ENCODE results near the gene NEURL1.

Gene NEURL1

DNA sequence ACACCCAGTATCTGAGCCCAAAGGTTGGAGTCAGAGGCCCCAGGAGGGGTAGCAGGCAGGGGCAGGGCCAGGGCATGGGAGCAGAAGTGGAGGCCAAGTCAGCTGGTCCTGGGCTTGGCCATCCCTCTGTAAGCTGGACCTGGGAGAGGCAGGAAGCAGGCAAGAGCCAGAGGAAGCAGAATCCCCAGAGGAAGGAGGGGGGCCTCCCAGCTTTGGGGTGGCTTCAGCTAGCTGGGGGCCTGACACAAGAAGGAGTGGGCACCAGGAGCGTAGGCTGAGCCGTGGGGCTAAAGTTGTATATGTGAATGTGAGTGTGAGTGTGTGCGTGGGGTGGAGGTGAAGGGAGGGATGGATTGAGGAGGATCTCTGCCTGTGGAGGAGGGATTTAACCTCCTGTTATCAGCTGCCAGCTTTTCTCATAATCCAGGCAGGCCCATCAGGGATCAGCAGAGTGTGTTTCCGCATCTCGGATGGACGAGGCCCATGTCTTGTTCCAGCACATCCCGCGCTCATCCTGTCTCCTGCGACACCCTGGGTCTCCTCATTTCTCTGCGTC lies 54.0 kb downstream of the NEURL1 start:
- DNase-seq (ENCODE audit: low read depth), result no peak

DNA sequence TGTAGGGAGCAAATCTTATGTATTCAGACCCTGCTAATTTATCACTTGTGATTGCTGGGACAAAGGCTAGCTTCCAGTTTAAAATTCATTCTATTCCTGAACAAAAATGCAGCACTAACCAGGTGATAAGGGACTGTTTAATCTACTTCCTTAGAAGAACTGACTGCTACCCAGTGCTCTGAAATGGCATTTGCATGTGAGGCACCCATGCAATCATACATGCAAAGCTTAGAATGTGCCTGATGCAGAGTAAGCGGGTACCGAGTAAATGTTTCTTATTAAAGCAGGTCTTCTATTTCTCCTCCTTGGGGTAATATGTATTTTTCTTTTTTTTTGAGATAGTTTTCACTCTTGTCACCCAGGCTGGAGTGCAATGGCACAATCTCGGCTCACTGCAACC lies 54.5 kb downstream of the NEURL1 start:
- no peak for DNase-seq (ENCODE audit: low read depth)

DNA sequence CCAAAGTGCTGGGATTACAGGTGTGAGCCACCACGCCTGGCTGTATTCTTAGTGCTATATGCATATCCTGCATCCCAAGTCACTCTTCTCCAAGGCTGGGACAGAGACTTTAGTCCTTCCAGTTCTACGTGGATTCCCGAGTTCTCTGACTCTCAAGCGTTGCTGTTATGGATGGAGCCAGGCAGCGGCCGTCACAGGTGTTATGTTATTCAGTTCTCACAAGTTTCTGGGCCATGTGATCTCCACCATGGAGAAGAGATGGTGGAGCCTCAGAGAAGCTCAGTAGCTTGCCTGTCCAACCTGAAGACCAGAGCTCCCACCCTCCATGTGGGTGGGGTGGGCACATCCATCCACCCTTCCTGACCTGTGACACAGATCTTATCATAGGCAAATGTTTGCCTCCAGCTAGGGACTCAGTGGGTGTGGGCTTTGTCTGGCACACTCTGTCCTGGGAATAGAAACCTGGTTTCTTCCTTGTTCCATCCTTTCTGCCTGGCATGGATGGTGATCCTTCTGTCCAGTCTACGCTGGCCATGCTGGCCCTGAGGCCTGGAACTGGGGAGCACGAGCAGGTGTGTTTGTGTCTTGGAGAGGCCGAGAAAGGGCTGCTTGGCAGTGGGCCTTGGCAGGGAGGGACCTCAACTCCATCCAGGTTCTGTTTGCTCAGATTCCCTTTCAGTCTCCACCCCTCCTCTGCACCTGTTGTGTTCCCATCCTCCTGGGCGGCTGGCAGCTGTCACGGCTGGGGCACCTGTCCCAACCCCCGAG lies 55.3 kb downstream of the NEURL1 start:
- no peak for DNase-seq (ENCODE audit: low read depth)

DNA sequence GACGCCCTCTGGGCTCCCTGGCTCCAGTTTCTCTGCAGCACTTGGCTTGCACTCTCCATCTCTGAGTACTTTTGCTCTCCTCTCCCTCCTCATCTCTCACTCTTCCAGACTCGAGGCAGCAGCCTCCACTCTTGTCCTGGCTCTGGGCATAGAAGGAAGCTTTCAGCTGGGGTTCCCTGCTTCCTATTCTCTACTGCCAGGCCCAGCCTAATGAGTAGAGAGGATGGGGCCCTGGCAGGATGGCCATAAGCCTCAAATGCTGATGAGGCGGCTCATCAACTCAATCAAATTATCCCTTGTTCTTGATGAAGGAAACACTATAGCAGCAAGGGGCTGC lies 55.8 kb downstream of the NEURL1 start:
- DNase-seq (ENCODE audit: low read depth), result no peak

DNA sequence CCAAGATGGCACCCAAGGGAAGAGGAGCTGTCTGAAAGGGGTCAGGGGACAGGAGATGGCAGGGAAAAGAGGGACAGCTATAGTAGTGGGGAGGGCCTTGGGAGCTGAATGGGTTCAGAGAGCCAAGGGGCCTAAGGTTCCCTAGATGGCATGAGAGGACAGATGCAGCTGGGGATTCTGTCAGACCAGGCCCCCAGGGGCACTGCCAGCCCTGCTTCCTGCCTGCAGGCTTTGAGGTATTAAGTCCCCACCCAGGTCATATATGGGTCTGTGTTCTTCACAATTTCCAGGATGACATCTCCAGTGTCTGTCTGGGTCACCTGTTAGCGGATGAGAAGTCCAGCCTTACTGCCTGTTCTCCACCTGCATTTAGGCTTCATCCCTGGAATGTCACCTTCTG lies 56.7 kb downstream of the NEURL1 start:
- DNase-seq (ENCODE audit: low read depth), result no peak

DNA sequence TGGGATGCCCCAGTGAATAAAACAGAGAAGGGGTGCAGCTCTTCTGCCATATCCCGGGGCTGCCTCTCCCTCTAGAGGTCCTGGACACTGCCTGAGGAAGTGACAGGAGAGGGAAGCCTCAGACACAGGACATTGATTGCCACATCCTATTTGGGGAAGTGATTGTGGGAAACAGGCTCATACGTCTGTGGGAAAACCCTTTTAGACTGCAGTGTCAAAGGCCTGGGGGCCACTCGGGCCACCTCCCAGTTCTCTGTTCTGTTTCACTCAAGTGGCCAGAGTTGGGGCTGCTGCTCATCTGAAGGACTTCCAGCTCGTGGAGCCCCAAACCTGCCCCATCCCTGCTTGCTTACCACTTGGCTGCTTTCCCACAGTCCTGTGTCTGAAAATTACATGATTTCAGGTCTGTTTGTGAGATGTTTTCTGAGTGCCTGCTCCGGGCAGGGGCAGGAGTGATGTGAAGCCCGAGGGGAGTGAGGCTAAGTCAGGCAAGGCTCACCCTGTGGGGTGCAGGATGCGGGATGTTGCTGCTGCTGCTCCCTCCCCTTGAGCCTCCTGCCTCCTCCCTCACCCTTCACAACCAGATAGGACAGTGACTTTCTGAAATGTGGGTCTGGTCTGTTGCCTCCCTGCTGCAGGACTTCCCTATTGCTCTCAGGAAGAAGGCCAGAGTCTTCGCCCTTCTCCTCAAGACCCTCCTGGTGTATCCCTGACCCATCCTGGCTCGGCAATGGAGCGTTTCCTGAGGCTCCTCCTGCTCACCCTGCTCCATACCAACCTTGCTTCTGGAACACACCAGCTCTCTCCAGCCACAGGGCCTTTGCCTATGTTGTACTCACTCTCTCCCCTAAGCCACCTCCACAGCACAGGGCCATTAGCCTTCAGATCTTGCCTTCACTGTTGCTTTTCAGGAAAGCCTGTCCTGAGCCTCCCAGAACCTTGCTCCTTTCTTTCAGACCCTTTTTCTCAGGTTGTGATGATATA lies 58.4 kb downstream of the NEURL1 start:
- DNase-seq (ENCODE audit: low read depth), result no peak

DNA sequence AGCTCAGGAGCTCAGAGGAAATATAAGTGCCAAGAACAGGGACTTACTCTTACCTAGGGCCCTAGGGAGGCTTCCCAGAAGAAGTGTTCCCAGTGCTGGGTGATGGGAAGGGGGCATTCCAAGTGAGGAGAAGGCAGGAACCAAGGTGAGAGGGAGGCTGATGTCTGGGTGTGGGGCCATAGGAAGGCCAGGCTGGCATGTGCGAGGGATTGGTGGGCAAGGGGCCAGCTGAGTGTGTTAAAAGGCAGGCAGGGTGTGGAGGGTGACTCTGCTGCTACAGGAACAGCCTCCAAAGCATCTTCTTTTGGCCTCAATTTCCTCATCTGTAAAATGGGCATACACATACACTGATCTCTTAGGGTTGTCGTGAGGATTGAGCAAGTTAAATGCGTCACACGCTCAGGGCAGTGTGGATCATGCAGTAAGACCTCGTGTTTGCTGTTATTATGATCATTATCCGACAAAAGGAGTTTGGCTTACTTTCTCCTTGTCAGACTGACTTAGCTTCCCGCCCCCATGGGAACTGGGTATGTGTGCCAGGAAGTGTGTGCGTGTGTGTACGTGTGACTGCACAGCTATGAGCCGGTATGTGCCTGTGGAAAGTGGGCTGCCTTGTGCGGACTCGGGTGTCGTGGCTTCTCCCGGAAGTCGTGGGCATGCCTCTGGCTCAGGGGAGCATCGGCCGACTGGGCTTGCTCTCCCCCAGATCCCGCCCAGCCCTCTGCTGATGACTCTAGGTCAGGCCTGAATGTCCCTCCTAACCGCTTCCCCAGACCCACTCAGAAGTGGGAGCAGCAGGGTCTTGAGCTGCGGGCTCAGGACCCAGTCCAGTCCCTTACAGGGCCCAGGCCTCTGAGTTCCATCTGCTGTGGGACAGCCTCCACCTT lies 59.6 kb downstream of the NEURL1 start:
- DNase-seq (ENCODE audit: low read depth), result no peak

DNA sequence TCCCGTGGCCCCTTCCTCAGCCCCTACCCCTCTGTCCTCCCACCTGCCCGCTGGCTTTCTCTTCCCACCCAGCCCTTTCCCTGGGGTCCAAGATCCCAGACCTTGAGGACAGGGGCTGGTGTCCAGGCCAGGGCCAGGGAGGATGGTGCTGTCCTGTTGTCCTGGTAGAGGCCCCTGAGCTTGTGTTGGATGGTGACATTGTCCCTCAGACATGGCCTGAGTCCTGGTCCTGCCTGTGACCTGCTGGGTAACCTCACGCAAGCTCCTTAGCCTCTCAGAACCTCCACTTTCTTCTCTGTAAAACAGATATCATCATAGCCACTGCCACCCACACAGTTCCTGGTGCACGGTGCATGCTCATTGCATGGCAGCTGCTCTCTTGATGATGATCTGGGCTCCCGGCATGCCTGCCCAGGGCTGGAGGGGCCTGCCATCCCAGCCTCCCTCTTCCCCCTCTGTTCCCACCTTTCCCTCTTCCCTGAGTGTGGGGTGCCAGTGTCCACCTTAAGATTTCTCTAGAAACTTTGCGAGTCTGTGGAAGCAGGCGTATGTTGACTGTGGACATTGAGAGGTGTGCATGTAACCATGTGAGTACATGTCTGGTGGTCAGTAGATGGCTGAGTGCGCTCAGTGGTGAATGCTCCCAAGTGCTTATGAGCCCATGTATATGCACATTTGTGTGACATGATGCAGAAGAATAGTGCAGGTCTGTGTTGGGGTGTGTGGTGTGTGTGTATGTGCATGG lies 60.4 kb downstream of the NEURL1 start:
- DNase-seq (ENCODE audit: low read depth), result no peak

DNA sequence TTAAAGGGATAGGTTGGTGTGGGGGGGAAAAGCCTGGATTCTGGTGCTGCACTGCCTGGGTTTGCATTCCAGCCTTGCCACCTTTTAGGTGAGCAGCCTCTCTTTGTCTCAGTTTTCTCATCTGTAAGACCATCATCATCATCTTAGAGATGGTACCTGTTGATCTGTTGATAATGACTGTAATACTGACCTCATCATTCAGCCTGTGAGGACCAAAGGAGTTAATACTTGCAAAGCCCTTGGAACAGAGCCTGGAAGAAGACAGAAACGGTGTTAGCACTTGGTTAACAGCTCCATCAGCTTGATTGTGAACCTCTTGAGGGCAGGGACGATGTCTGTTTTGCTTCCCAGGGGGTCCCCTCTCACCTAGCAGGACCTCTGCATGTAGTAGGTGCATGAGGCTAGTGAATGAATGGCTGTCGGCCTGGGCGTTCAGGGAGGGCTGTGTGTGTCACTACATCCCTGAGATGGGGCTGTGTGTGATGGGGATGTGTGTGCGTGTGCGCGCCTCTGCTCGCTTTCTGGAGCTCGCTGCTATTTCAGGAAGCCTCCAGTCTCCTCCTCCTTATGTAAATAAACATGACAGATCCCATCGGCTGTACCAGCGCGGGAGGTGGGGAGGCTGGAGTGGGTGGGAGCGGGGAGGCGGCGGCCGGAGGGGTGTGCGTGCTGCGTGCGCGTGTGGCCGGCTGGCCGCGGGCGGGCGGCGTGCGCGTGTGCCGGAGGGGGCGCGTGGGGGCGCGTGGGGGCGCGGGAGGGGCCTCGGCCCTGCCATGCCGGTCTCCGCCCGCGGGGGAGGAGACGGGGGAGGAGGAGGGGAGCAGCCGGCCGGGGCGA lies 61.2 kb downstream of the NEURL1 start:
- DNase-seq (ENCODE audit: low read depth), result no peak

DNA sequence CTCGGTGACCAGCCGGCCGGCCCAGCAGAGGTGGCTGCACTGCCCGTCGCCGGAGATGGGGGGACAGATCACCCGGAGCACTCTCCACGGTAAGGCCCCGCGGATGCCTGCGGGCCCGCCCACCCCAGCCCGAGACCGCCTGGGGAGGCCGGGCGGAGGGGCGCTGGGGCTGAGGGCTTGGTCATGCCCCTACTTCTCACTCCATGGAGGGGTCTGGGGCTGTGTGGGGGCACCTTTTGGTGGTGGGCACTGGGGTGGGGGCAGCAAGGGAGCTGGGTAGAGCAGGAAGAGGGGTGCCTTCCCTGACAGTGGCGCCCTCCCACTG lies 61.8 kb downstream of the NEURL1 start:
- DNase-seq (ENCODE audit: low read depth), result no peak

DNA sequence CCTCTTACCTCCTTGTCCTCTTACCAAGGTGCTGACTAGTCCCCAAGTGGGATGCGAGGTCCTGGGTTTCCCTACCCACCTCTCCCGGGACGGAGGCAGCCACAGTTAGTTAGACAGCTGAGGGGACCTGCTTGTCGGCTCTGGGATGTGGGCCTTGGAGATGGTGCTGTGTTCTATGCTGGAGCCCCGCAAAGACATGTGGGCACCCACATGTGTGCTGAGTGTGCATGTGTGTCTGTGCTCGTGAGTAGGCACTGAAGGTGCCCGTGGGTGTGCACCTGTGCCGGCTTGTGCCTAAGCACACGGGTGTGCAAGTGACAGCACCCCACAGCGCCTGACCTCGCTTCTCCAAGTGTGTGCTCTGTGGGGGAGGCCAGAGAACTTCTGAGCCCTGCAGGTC lies 62.2 kb downstream of the NEURL1 start:
- no peak for DNase-seq (ENCODE audit: low read depth)

DNA sequence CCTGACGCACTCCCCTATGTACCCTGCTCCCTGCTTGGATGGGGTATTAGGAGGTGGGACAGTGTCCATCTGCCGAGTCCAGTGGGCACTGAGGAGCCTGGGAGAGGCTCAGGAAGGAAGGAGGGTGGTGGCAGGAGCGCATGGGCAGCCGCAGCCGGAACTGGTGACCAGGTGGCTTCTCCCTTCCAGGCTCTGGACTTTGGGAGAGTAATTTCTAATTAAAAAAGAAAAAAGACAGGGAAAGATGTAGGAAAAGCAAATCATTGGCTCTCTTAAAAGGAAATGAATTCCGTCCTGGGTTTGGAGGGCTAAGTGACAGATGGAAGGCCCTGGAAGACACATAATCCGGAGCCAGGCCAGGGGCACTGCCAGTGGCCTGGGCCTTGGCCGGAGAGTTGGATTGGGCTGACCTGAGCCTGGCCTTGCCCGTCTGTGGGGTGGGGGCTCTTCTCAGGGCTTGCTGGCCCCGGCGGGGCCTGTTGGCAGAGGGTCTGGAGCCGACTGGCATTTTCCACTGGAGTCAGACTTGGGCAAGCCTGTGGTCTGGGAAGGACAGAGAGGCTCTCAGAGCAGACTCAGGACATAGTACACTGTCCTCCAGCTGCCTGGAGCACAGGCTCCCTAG lies 63.0 kb downstream of the NEURL1 start:
- DNase-seq (ENCODE audit: low read depth), result no peak

DNA sequence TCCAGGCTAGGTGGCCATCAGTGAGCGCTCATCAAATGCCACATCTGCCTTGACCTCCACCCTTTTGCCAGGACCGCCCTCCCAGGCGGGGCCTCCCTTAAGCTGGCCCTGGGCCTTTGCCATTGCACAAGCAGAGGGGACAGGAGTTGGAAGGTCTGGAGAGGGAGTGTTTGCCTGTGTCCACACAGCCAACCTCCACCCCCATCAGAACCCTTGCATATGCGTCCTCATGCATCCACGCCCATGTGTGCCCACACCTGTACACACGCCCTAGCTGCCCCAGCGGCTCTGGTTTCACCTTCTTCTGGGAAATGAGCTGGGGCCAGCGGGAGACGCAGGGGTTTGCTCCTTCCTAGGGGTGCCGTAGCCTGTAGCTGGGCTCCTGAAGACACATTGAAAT lies 64.0 kb downstream of the NEURL1 start:
- DNase-seq (ENCODE audit: low read depth), result no peak

DNA sequence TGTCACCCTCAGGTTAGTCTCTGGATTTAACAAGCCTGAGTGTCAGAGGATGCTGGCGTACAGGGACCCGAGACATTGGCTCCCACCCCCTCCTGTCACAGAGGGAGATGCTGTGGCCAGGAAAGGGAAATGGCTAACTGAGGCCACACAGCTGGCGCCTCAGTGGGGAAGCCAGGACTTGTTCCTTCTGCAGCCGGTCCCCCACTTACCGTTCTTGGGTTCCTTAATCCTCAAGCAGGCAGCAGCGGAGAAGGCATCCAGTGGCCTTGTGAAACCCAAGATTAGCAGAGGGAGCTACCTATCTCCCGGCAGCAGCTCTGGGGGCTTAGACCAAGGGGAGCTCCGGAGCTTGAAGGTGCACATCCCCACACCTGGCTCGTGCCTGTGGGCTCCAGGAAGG lies 65.4 kb downstream of the NEURL1 start:
- no peak for DNase-seq (ENCODE audit: low read depth)

DNA sequence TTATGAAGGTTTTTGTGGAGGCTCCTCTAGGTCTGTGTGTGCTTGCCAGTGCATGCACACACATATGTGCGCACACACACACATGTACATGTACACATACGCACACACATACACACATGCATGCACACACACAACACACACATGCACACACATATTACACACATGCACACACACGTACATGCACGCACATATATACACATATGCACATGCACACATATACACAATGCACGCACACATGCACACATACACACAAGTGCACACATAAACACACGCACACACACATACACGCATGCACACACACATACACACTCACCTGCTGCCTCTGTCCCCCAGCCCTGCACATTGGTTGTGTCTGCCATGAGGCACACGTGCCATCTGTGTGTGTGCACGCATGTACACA lies 66.3 kb downstream of the NEURL1 start:
- no peak for DNase-seq (ENCODE audit: low read depth)

DNA sequence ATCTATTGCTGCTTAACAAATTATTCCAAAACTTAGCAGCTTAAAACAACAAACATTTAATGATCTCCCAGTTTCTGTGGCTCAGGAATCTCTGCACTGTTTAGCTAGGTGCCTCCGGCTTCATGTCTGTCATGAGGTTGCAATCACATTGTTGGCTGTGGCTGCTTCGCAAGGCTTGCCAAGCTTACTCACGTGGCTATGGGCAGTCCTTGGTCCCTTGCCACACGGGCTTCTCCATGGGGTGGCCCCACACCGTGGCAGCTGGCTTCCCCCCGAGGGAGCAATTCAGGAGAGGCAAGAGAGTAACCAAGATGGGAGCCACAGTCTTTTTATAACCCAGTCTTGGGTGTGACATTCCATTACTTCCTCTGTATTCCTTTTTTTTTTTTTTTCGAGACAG lies 67.4 kb downstream of the NEURL1 start:
- no peak for DNase-seq (ENCODE audit: low read depth)

DNA sequence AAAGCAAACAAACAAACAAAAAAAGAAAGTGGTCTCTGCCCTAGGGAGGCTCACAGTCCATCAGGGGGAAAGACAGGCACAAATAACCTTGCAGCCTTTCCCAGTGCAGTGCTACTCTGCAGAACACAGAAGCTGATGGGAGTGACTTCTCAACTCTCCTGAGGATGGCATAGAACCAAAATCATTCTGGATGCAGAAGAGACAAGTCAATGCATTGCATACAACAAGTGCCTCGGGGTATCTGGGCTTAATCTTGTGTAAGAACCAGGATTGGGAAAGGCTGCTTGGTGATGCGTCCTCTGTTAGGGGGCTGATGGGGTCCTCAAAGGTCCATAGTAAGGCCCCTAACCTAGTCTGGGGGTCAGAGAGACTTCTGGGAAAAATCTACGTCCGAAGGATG lies 68.9 kb downstream of the NEURL1 start:
- no peak for DNase-seq (ENCODE audit: low read depth)

DNA sequence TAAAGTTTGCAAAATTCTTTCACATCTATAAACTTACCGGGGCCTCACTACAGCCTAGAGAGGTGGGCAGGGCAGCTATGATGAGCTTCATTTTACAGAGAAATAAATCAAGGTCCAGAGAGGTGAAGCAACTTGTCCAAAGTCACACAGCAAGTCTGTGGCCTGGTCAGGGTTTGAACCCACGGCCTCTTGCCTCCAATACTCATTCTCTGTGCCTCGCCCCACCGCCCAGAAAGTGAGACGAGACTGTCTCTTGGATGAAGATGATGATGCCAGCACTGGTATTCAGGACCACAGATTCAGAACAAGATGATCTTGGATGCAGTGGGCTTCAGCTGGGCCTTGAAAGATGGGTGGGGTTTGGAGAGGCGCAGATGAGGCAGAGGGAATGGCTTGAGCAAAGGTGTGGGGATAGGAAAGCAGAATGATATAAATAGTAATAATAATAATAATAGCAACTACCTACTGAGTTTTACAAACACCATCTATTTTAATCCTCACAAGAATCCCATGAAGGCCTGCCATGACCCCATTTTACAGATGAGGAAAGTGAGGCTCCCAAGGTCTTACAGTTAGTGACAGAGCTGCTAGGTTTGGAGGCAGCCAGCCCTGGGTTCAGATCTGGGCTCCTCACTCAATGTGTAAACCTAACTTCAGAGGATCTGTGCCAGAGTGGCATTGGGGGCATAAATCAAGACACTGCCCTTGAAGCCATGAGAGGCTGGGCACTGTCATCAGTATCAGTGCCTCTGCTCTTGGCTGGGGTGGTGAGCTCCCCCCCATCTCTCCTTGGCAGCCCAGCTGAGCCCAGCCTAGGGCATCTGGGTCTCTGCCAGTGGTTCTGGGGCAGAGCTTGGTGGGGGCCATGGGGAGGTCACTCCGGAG lies 70.0 kb downstream of the NEURL1 start:
- DNase-seq (ENCODE audit: low read depth), result no peak

DNA sequence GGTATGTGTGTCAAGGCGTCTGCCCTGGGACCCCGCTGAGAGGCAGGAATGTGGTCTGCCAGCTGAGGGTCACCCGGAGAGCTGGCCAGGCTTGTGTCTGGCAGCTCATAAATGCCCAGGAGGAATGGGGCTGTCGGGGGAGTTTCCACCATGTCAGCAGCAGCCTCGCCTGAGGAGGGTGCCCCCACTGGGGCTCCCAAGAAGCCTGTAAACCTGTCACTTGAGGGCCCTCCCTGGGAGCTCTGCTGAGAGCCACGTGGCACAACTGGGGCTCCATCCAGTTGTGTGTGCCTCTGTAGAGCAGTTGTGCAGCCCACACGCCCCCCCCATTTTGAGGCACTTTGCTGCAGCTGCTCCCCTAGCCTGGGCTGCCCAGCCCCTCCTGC lies 70.6 kb downstream of the NEURL1 start:
- no peak for DNase-seq (ENCODE audit: low read depth)

Data from fibroblast of the conjunctiva (primary cell).